ENCODE data around the gene MICAL2. TPM values are rescaled to one million over a fixed set of nuclear protein-coding genes. Genes with fewer than 3 reads are reported as not detected.

The MICAL2 gene
- total RNA-seq, 2 donors from 2014 or later: 13.1 to 285 TPM

GRCh38 chr11:12226093-12226492, 115.7 kb downstream of the MICAL2 start:
- no peak overlapping the region for H3K4me3 ChIP-seq
- no peak overlapping the region for H3K27ac ChIP-seq
- WGBS: 94% methylated on average over 8 of the region's 8 CpGs
- H3K36me3 ChIP-seq: no peaks in the 10 kb centered on the region
- H3K9me3 ChIP-seq: no peaks in the 10 kb centered on the region
- intact Hi-C loops (cut with DNase I): no loop called here
- peaks cover 7% of the 10 kb centered on the region for H3K4me1 ChIP-seq (replicated peaks)
- no peak for DNase-seq (ENCODE audit: low spot score)
- H3K27me3 ChIP-seq (replicated peaks; ENCODE audit: insufficient read depth): no peaks in the 10 kb centered on the region
- TF ChIP-seq POLR2A (IDR thresholded peaks at IDR 0.05) (no peak), CTCF (IDR thresholded peaks at IDR 0.05) (no peak), POLR2AphosphoS5 (IDR thresholded peaks at IDR 0.05) (no peak)

- H3K9me3 ChIP-seq: no peaks in the 10 kb centered on the region
- 72% methylated on average over 7 of the region's 7 CpGs for WGBS
- peak overlapping the region in 1 of 2 donors; percentile 31 for H3K27ac ChIP-seq
- peaks cover 3% of the 10 kb centered on the region for H3K4me1 ChIP-seq (replicated peaks)
- H3K27me3 ChIP-seq (replicated peaks; ENCODE audit: insufficient read depth): no peaks in the 10 kb centered on the region
- DNase-seq (ENCODE audit: low spot score): peak; percentile 20
- H3K4me3 ChIP-seq: no peak overlapping the region
- H3K36me3 ChIP-seq: no peaks in the 10 kb centered on the region
- intact Hi-C loops (cut with DNase I): no loop called here
- no peak for TF ChIP-seq POLR2A (IDR thresholded peaks at IDR 0.05)
- no peak for TF ChIP-seq POLR2AphosphoS5 (IDR thresholded peaks at IDR 0.05)
- no peak for TF ChIP-seq CTCF (IDR thresholded peaks at IDR 0.05)
These were observed 119.2 kb downstream of the MICAL2 start for GRCh38 chr11:12229450-12230229.

GRCh38 chr11:12232160-12232559, 121.8 kb downstream of the MICAL2 start:
- Histone ChIP-seq H3K27me3 (replicated peaks; ENCODE audit: insufficient read depth) (no peaks in the 10 kb centered on the region), H3K27ac (no peak overlapping the region), H3K4me3 (no peak overlapping the region), H3K36me3 (no peaks in the 10 kb centered on the region), H3K4me1 (replicated peaks) (peaks cover 5% of the 10 kb centered on the region), H3K9me3 (no peaks in the 10 kb centered on the region)
- intact Hi-C loops (cut with DNase I): no loop called here
- DNase-seq (ENCODE audit: low spot score): no peak
- TF ChIP-seq POLR2A (IDR thresholded peaks at IDR 0.05) (no peak), CTCF (IDR thresholded peaks at IDR 0.05) (no peak), POLR2AphosphoS5 (IDR thresholded peaks at IDR 0.05) (no peak)
- WGBS: 62% methylated on average over 1 of the region's 1 CpG

- TF ChIP-seq POLR2AphosphoS5 (IDR thresholded peaks at IDR 0.05): no peak
- TF ChIP-seq POLR2A (IDR thresholded peaks at IDR 0.05): no peak
- no peak for TF ChIP-seq CTCF (IDR thresholded peaks at IDR 0.05)
These were observed 122.6 kb downstream of the MICAL2 start for GRCh38 chr11:12232817-12233601.

More at GRCh38 chr11:12232817-12233601, 122.6 kb downstream of the MICAL2 start:
- DNase-seq (ENCODE audit: low spot score): no peak
- intact Hi-C loops (cut with DNase I): no loop called here
- H3K27me3 ChIP-seq (replicated peaks; ENCODE audit: insufficient read depth): no peaks in the 10 kb centered on the region
- no peak overlapping the region for H3K4me3 ChIP-seq
- WGBS: 49% methylated on average over 4 of the region's 4 CpGs
- peaks cover 5% of the 10 kb centered on the region for H3K4me1 ChIP-seq (replicated peaks)
- peak overlapping the region; percentile 5 to 52 for H3K27ac ChIP-seq
- H3K36me3 ChIP-seq: no peaks in the 10 kb centered on the region
- H3K9me3 ChIP-seq: no peaks in the 10 kb centered on the region
